ENCODE results near the gene C19orf44. TPM values are rescaled to one million over a fixed set of nuclear protein-coding genes. Genes with fewer than 3 reads are reported as not detected.
A peak's percentile ranks its signal among the peaks of the same experiment; 100 is the strongest.

Gene C19orf44
- total RNA-seq, 1 donor from 2014 or later: 6.4 TPM

- TF ChIP-seq, protein P1, sequence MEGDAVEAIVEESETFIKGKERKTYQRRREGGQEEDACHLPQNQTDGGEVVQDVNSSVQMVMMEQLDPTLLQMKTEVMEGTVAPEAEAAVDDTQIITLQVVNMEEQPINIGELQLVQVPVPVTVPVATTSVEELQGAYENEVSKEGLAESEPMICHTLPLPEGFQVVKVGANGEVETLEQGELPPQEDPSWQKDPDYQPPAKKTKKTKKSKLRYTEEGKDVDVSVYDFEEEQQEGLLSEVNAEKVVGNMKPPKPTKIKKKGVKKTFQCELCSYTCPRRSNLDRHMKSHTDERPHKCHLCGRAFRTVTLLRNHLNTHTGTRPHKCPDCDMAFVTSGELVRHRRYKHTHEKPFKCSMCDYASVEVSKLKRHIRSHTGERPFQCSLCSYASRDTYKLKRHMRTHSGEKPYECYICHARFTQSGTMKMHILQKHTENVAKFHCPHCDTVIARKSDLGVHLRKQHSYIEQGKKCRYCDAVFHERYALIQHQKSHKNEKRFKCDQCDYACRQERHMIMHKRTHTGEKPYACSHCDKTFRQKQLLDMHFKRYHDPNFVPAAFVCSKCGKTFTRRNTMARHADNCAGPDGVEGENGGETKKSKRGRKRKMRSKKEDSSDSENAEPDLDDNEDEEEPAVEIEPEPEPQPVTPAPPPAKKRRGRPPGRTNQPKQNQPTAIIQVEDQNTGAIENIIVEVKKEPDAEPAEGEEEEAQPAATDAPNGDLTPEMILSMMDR (IDR thresholded peaks at IDR 0.05; ENCODE audit: unreplicated experiment): no peak
- Mint-ChIP-seq H3K9me3 (no peaks in the 10 kb centered on the region), H3K4me1 (no peaks in the 10 kb centered on the region), H3K27me3 (ENCODE audit: low read depth) (no peaks in the 10 kb centered on the region), H3K36me3 (peaks cover 34% of the 10 kb centered on the region), H3K4me3 (no peak overlapping the region), H3K27ac (no peak overlapping the region)
- DNase-seq (ENCODE audit: low spot score in 2 of 2, unreplicated experiment in 2 of 2): no peak
Measured at GRCh38 chr19:16516923-16517610, 20.9 kb downstream of the C19orf44 start.

DNA sequence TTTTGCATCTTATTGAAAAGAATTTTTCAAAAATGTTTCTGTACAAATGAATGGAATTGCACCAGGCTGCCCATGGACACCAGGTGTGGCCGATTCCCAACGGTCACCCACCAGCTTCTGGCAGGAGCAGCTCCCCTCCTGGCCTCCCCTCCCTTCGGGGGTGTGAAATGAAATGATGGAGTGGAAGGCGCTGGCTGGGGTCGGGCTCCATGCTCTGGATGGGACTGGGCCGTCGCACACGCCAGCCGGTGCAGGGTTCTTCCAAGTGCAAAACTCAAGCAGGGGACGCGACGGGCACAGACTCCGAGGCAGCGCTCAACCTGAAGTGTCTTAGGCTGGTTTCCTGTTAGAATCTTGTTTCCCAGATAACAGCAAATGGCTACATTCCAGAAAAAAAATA lies 21.9 kb downstream of the C19orf44 start:
- TF ChIP-seq, protein P1 (IDR thresholded peaks at IDR 0.05; ENCODE audit: unreplicated experiment): no peak
- Mint-ChIP-seq H3K36me3 (peaks cover 35% of the 10 kb centered on the region), H3K9me3 (no peaks in the 10 kb centered on the region), H3K4me1 (no peaks in the 10 kb centered on the region), H3K27me3 (ENCODE audit: low read depth) (no peaks in the 10 kb centered on the region), H3K27ac (no peak overlapping the region), H3K4me3 (no peak overlapping the region)
- no peak for DNase-seq (ENCODE audit: low spot score in 2 of 2, unreplicated experiment in 2 of 2)

- DNase-seq (ENCODE audit: low spot score in 2 of 2, unreplicated experiment in 2 of 2): no peak
- Mint-ChIP-seq H3K4me3 (no peak overlapping the region), H3K4me1 (no peaks in the 10 kb centered on the region), H3K27ac (peak overlapping the region; percentile 30), H3K9me3 (no peaks in the 10 kb centered on the region), H3K36me3 (peaks cover 33% of the 10 kb centered on the region), H3K27me3 (ENCODE audit: low read depth) (no peaks in the 10 kb centered on the region)
- TF ChIP-seq, protein P1 (IDR thresholded peaks at IDR 0.05; ENCODE audit: unreplicated experiment): no peak
Measured at GRCh38 chr19:16518483-16519229, 22.5 kb downstream of the C19orf44 start.

DNA sequence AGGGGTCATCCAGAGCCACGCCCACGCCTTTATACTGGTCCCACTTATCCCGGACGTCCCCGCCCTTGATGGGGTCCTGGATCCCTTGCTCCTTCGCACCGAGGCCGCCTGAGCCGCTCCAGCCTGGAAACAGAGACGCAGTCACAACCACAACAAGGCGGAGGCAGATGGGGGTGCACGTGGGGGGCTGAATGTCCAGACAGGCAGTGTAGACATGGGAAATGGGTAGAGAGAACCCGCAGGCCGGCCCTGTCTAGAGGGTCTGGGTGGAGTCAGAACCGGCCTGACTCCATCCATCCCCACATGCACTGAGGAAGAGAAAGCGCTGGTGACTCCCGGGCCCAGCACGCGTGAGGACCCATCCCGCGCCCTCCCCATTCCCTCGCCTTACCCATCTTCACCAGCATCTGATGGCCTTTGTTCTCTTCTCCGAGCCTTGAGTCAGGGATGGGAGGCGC lies 23.1 kb downstream of the C19orf44 start:
- H3K27me3 Mint-ChIP-seq (ENCODE audit: low read depth): no peaks in the 10 kb centered on the region
- H3K27ac Mint-ChIP-seq: no peak overlapping the region
- no peak for DNase-seq (ENCODE audit: low spot score in 2 of 2, unreplicated experiment in 2 of 2)
- H3K9me3 Mint-ChIP-seq: no peaks in the 10 kb centered on the region
- no peaks in the 10 kb centered on the region for H3K4me1 Mint-ChIP-seq
- H3K36me3 Mint-ChIP-seq: peaks cover 33% of the 10 kb centered on the region
- TF ChIP-seq, protein P1 (IDR thresholded peaks at IDR 0.05; ENCODE audit: unreplicated experiment): no peak
- H3K4me3 Mint-ChIP-seq: no peak overlapping the region

DNA sequence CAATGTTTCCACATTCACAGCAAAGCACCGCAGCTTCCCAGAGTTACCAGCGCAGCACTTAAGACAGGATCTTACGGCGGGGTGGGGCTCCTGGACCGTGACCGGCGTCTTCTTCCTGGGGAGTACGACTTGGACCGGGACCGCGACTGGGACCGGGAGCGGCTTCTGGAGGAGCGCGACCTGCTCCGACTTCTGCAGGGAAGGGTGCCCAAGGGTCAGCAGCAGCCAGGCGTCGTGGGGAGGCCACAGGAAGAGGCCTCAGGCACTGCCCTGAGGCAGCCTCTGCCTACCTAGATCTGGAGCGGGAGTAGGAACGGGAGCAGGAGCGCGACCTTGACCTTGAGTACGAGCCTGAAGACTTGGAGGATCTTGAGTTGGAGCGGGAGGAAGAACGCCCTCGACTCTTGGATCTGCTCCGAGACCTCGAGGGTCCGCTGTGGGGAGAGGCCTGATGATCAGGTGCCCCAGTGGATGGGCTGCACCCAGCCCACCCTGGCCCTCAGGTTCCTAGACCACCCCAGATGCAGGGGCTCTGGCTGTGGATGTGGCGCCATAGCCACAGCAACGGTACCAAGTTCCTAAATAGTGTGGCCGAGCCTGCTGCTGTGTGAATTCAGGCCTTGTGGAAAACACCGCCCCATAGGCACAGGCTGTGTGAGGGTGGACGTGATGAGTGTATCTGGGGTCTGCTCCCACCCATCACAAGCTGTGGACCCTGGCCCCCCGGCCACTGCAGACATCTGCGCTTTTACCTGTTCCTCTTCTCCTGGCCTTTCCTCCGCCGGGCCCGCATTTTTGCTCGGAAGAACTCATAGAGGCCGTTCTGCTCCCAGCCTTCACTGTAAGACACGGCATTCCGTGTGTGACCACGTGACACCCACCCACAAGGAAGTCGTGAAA lies 24.1 kb downstream of the C19orf44 start:
- Mint-ChIP-seq H3K27ac (no peak overlapping the region), H3K4me1 (no peaks in the 10 kb centered on the region), H3K36me3 (peaks cover 33% of the 10 kb centered on the region), H3K9me3 (no peaks in the 10 kb centered on the region), H3K4me3 (no peak overlapping the region), H3K27me3 (ENCODE audit: low read depth) (no peaks in the 10 kb centered on the region)
- TF ChIP-seq, protein P1 (IDR thresholded peaks at IDR 0.05; ENCODE audit: unreplicated experiment): no peak
- DNase-seq (ENCODE audit: low spot score in 2 of 2, unreplicated experiment in 2 of 2): no peak
